Transverse colon (tissue), 4 donors: ENCODE results near the gene ZNF175. TPM values are rescaled to one million over a fixed set of nuclear protein-coding genes. Genes with fewer than 3 reads are reported as not detected.

ENCODE experiments used
- DNase-seq: peaks from one replicate; pipeline ENCODE4 v3.0.0-alpha.2; 2019
- H3K27ac ChIP-seq, 4 donors: fragments of 200-600 bp; sonication (generic); 2 replicates each; pipeline ENCODE4 v1.5.1; 2016 to 2018; ENCODE audit warnings: inconsistent platforms in 4 of 4
- H3K27me3 ChIP-seq: fragments of 200-600 bp; sonication (generic); 2 replicates; pipeline ENCODE4 v1.5.1; 2017; ENCODE audit warnings: inconsistent platforms
- H3K36me3 ChIP-seq, 4 donors: fragments of 200-600 bp; sonication (generic); 2 replicates each; pipeline ENCODE4 v1.5.1; 2017 to 2019; ENCODE audit warnings: inconsistent platforms in 4 of 4
- H3K4me1 ChIP-seq, 4 donors: fragments of 200-600 bp; sonication (generic); 2 replicates each; pipeline ENCODE4 v1.5.1; 2017 to 2020; ENCODE audit warnings: inconsistent platforms in 4 of 4
- H3K4me3 ChIP-seq, 4 donors: fragments of 200-600 bp; sonication (generic); 1 replicate in 1 of 4; 2 replicates in 3 of 4; pipeline versions ENCODE4 v1.5.1 to v1.6.1; 2017 to 2019; ENCODE audit warnings: inconsistent platforms in 4 of 4
- H3K9me3 ChIP-seq, 2 donors: fragments of 200-600 bp; sonication (generic); 2 replicates each; pipeline ENCODE4 v1.5.1; 2017 to 2019; ENCODE audit warnings: inconsistent platforms in 2 of 2
- CTCF ChIP-seq, 5 experiments: fragments of 200-600 bp in 3 of 5; fragments of 450-650 bp in 2 of 5; sonication (generic) in 3 of 5; IDR thresholded peaks; 1 replicate in 2 of 5; 2 replicates in 3 of 5; pipeline ENCODE4 v1.5.1; 2016 to 2017; ENCODE audit warnings: antibody characterized with exemption in 5 of 5, inconsistent platforms in 3 of 5, mild to moderate bottlenecking in 2 of 5, moderate library complexity in 1 of 5
- EP300 ChIP-seq: sonication (generic); formaldehyde crosslinking; IDR thresholded peaks from one replicate; pipeline ENCODE4 v1.6.1; 2017; ENCODE audit warnings: antibody characterized with exemption, low read depth
- POLR2A ChIP-seq: fragments of 450-650 bp; IDR thresholded peaks from one replicate; pipeline ENCODE4 v1.6.1; 2016; ENCODE audit warnings: antibody characterized with exemption, mild to moderate bottlenecking, moderate library complexity
- POLR2AphosphoS5 ChIP-seq, 3 donors: sonication (generic); formaldehyde crosslinking; IDR thresholded peaks; one replicate each; pipeline ENCODE4 v1.6.1; 2016; ENCODE audit warnings: antibody characterized with exemption in 3 of 3
- WGBS, 2 donors: methylation state at CpG; one replicate each; pipeline ENCODE4 v1.1.5; 2018; ENCODE audit warnings: low coverage in 1 of 2; 5-methylcytosine and 5-hydroxymethylcytosine counted together
- in situ Hi-C, 4 donors: fragments of 200-750 bp; cut with MboI; loops; one replicate each; pipeline versions ENCODE4 v1.15.0 to v1.15.1; 2017; ENCODE audit warnings: low sequenced_read_pairs in 3 of 4, low pct_ligation_motif_present in 1 of 4, low pct_unique_long_range_greater_than_20kb in 1 of 4
- intact Hi-C: fragments of 100-400 bp; cut with DNase I; formaldehyde crosslinking; loops from one replicate; pipeline ENCODE4 v1.15.1; 2023; ENCODE audit warnings: low total_unique reads
- total RNA-seq, 4 donors: library from RNA; depleted of rRNA; stranded (reverse); fragments of >200 nt; gene quantifications; one replicate each; pipeline ENCODE4 v1.1.0, GENCODE V29; 2016

Gene ZNF175
- total RNA-seq, 4 donors from 2014 or later: 5.6 to 12.7 (median 6.6) TPM

GRCh38 chr19:51567583-51567982 lies 3.5 kb upstream of the ZNF175 start:
- intact Hi-C loops: no loop called here
- 77 to 83% methylated on average over 4 of the region's 4 CpGs for WGBS, 2 donors
- DNase-seq: no peak

GRCh38 chr19:51568456-51568855 lies 2.6 kb upstream of the ZNF175 start:
- no peaks in the 10 kb centered on the region for H3K9me3 ChIP-seq
- intact Hi-C loops: no loop called here
- in situ Hi-C loops: no loop called here
- peaks cover 0 to 4% (median 0%) of the 10 kb centered on the region in 4 donors for H3K36me3 ChIP-seq
- no peak for DNase-seq
- 83 to 92% methylated on average over 1 of the region's 1 CpG for WGBS, 2 donors
- H3K4me1 ChIP-seq: peaks cover 6 to 18% (median 13%) of the 10 kb centered on the region in 4 donors
- no peak for TF ChIP-seq POLR2A
- TF ChIP-seq CTCF (IDR thresholded peaks at IDR 0.05): no peak
- H3K4me3 ChIP-seq: no peak overlapping the region
- H3K27ac ChIP-seq: no peak overlapping the region
- peaks cover 12% of the 10 kb centered on the region for H3K27me3 ChIP-seq

More at GRCh38 chr19:51567583-51567982, 3.5 kb upstream of the ZNF175 start:
- Histone ChIP-seq H3K9me3 (no peaks in the 10 kb centered on the region), H3K4me3 (no peak overlapping the region), H3K27ac (no peak overlapping the region), H3K36me3 (no peaks in the 10 kb centered on the region), H3K27me3 (peaks cover 12% of the 10 kb centered on the region), H3K4me1 (peaks cover 6 to 15% (median 10%) of the 10 kb centered on the region in 4 donors)
- TF ChIP-seq EP300: no peak
- TF ChIP-seq CTCF (IDR thresholded peaks at IDR 0.05): no peak
- no peak for TF ChIP-seq POLR2AphosphoS5 (IDR thresholded peaks at IDR 0.05)
- TF ChIP-seq POLR2A: no peak
- in situ Hi-C loops: no loop called here

GRCh38 chr19:51571599-51571998 lies 516 bp downstream of the ZNF175 start:
- intact Hi-C loops (no loop called here), in situ Hi-C loops (no loop called here)
- 0 to 9% methylated on average over 4 to 8 of the region's 8 CpGs for WGBS, 2 donors
- peak overlapping the region in 3 of 4 donors; percentile 65 to 79 (median 73) for H3K27ac ChIP-seq
- H3K27me3 ChIP-seq: no peaks in the 10 kb centered on the region
- TF ChIP-seq POLR2A: no peak
- no peak for TF ChIP-seq EP300
- no peak for TF ChIP-seq CTCF (IDR thresholded peaks at IDR 0.05)
- TF ChIP-seq POLR2AphosphoS5 (IDR thresholded peaks at IDR 0.05): no peak
- peaks cover 6 to 18% (median 13%) of the 10 kb centered on the region in 4 donors for H3K4me1 ChIP-seq
- peaks cover 0 to 14% (median 4%) of the 10 kb centered on the region in 4 donors for H3K36me3 ChIP-seq
- DNase-seq: no peak
- peak overlapping the region; percentile 56 to 79 (median 64) for H3K4me3 ChIP-seq
- H3K9me3 ChIP-seq: no peaks in the 10 kb centered on the region

- Histone ChIP-seq H3K36me3 (peaks cover 0 to 14% (median 4%) of the 10 kb centered on the region in 4 donors), H3K9me3 (no peaks in the 10 kb centered on the region), H3K27me3 (no peaks in the 10 kb centered on the region), H3K27ac (no peak overlapping the region), H3K4me3 (peak overlapping the region in 1 of 4 donors; percentile 79), H3K4me1 (peaks cover 6 to 18% (median 13%) of the 10 kb centered on the region in 4 donors)
- no peak for TF ChIP-seq CTCF (IDR thresholded peaks at IDR 0.05)
- no peak for TF ChIP-seq POLR2AphosphoS5 (IDR thresholded peaks at IDR 0.05)
- no peak for TF ChIP-seq EP300
- no peak for TF ChIP-seq POLR2A
- DNase-seq: no peak
- intact Hi-C loops (no loop called here), in situ Hi-C loops (no loop called here)
- WGBS, 2 donors: 28 to 65% methylated on average over 2 to 3 of the region's 3 CpGs
These were observed 1.3 kb downstream of the ZNF175 start for GRCh38 chr19:51572410-51572809.
